ENCODE measurements around the gene SLC24A3.

SLC24A3 gene

DNA sequence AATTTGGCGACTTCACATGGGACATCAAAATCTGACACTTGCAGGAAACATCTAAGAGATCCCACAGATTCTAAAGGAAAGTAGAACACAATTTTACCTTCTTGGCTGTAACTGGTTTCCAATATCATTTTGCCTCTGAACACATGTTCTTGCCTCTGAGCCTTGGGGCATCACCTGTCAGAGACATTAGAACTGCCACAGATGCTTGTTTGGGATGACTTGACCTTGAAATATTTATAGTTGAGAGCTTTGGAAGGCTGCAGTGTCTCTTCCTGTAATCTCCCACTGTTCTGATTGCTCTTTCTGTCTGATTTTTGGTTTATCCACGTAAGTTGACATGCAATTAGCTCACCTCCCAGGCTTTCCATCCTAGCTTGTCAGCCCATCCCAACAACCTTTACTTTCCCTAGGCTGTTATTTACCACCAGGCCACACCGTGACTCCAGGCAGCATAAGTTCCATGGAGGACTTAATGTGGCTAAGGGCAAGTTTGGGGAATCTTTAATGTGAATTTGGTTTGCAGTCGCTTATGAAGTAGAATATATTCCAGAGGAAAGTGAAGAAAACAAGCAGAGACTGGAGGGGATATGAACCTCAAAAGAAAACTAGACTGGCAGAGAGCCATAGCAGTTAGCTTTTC lies 289.2 kb downstream of the SLC24A3 start:
- Histone ChIP-seq H3K9me3 (ENCODE audit: control insufficient read depth, insufficient read depth, low read depth, low read length) (no peaks in the 10 kb centered on the region), H3K27ac (ENCODE audit: extremely low read depth, low read depth, low read length) (no peak overlapping the region), H3K4me3 (ENCODE audit: low read depth, low read length) (no peak overlapping the region), H3K4me1 (ENCODE audit: control insufficient read depth, insufficient read depth, low read length) (no peaks in the 10 kb centered on the region), H3K36me3 (ENCODE audit: control insufficient read depth in 2 of 2, insufficient read depth in 1 of 2, low read length in 2 of 2) (no peaks in the 10 kb centered on the region)
- CTCF ChIA-PET, result no interaction called here
- POLR2A ChIA-PET, result no interaction called here
- TF ChIP-seq, protein P1, sequence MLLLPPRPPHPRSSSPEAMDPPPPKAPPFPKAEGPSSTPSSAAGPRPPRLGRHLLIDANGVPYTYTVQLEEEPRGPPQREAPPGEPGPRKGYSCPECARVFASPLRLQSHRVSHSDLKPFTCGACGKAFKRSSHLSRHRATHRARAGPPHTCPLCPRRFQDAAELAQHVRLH (tag by site-specific recombination; IDR thresholded peaks at IDR 0.05), result no peak
- TF ChIP-seq MEIS1 (CRISPR knock-in tag; IDR thresholded peaks at IDR 0.05; ENCODE audit: borderline replicate concordance) (no peak), ZNF610 (tag by site-specific recombination; IDR thresholded peaks at IDR 0.05; ENCODE audit: borderline replicate concordance) (no peak), ZNF560 (tag by site-specific recombination; IDR thresholded peaks at IDR 0.05; ENCODE audit: borderline replicate concordance) (no peak)
- TF ChIP-seq, protein P2, sequence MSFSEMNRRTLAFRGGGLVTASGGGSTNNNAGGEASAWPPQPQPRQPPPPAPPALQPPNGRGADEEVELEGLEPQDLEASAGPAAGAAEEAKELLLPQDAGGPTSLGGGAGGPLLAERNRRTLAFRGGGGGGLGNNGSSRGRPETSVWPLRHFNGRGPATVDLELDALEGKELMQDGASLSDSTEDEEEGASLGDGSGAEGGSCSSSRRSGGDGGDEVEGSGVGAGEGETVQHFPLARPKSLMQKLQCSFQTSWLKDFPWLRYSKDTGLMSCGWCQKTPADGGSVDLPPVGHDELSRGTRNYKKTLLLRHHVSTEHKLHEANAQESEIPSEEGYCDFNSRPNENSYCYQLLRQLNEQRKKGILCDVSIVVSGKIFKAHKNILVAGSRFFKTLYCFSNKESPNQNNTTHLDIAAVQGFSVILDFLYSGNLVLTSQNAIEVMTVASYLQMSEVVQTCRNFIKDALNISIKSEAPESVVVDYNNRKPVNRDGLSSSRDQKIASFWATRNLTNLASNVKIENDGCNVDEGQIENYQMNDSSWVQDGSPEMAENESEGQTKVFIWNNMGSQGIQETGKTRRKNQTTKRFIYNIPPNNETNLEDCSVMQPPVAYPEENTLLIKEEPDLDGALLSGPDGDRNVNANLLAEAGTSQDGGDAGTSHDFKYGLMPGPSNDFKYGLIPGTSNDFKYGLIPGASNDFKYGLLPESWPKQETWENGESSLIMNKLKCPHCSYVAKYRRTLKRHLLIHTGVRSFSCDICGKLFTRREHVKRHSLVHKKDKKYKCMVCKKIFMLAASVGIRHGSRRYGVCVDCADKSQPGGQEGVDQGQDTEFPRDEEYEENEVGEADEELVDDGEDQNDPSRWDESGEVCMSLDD (tag by site-specific recombination; IDR thresholded peaks at IDR 0.05), result no peak

GRCh38 chr20:19502169-19502568 lies 289.7 kb downstream of the SLC24A3 start:
- H3K9me3 ChIP-seq (ENCODE audit: control insufficient read depth, insufficient read depth, low read depth, low read length), result no peaks in the 10 kb centered on the region
- CTCF ChIA-PET, result interaction anchor here (0.7 kb wide), 1 partner anchor 9 kb away, joined by 3 read pairs; no protein-coding TSS in a partner anchor
- POLR2A ChIA-PET, result no interaction called here
- no peaks in the 10 kb centered on the region for H3K4me1 ChIP-seq (ENCODE audit: control insufficient read depth, insufficient read depth, low read length)
- no peak overlapping the region for H3K27ac ChIP-seq (ENCODE audit: extremely low read depth, low read depth, low read length)
- no peak overlapping the region for H3K4me3 ChIP-seq (ENCODE audit: low read depth, low read length)
- no peaks in the 10 kb centered on the region for H3K36me3 ChIP-seq (ENCODE audit: control insufficient read depth in 2 of 2, insufficient read depth in 1 of 2, low read length in 2 of 2)
- TF ChIP-seq, protein P3, sequence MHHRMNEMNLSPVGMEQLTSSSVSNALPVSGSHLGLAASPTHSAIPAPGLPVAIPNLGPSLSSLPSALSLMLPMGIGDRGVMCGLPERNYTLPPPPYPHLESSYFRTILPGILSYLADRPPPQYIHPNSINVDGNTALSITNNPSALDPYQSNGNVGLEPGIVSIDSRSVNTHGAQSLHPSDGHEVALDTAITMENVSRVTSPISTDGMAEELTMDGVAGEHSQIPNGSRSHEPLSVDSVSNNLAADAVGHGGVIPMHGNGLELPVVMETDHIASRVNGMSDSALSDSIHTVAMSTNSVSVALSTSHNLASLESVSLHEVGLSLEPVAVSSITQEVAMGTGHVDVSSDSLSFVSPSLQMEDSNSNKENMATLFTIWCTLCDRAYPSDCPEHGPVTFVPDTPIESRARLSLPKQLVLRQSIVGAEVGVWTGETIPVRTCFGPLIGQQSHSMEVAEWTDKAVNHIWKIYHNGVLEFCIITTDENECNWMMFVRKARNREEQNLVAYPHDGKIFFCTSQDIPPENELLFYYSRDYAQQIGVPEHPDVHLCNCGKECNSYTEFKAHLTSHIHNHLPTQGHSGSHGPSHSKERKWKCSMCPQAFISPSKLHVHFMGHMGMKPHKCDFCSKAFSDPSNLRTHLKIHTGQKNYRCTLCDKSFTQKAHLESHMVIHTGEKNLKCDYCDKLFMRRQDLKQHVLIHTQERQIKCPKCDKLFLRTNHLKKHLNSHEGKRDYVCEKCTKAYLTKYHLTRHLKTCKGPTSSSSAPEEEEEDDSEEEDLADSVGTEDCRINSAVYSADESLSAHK (tag by site-specific recombination; IDR thresholded peaks at IDR 0.05), result no peak
- TF ChIP-seq ZNF670 (tag by site-specific recombination; IDR thresholded peaks at IDR 0.05; ENCODE audit: low read depth) (no peak), TRIM28 (IDR thresholded peaks at IDR 0.05; ENCODE audit: borderline replicate concordance, low read length) (no peak), WT1 (tag by site-specific recombination; IDR thresholded peaks at IDR 0.05) (no peak), ZNF426 (tag by site-specific recombination; IDR thresholded peaks at IDR 0.05) (no peak), ZNF660 (tag by site-specific recombination; IDR thresholded peaks at IDR 0.05) (no peak), ZEB2 (tag by site-specific recombination; IDR thresholded peaks at IDR 0.05) (no peak), ZNF341 (tag by site-specific recombination; IDR thresholded peaks at IDR 0.05; ENCODE audit: low read depth) (no peak), ZNF133 (tag by site-specific recombination; IDR thresholded peaks at IDR 0.05) (no peak), ZNF362 (tag by site-specific recombination; IDR thresholded peaks at IDR 0.05) (no peak), EGR2 (tag by site-specific recombination; IDR thresholded peaks at IDR 0.05; ENCODE audit: low read depth) (no peak), ZNF514 (tag by site-specific recombination; IDR thresholded peaks at IDR 0.05) (no peak), OSR2 (tag by site-specific recombination; IDR thresholded peaks at IDR 0.05) (no peak), ZSCAN30 (tag by site-specific recombination; IDR thresholded peaks at IDR 0.05) (no peak), PRDM2 (tag by site-specific recombination; IDR thresholded peaks at IDR 0.05; ENCODE audit: borderline replicate concordance) (no peak), REPIN1 (tag by site-specific recombination; IDR thresholded peaks at IDR 0.05; ENCODE audit: low read depth) (no peak)
